Measurements from ENCODE around the gene DOC2B.

DNA sequence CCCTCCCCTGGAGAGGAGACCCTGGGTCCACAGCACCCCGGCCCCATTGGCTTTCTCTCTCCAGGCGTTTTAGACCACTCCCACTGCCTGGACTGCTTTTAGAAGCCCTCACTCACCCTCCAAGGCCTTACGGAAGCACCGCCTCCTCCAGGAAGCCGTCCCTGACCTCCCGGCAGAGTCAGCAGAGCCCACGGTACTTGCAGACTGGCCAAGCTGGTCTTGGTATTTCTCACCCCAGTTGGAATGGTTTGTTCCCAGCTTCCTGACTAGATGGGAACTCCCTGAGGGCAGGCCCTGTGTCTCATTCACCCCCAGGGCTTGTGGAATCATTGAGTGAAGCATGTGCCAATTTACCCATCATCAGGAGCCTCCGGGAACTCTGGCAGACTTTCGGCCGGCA lies 34.9 kb downstream of the DOC2B start:
- TF ChIP-seq, protein P1, sequence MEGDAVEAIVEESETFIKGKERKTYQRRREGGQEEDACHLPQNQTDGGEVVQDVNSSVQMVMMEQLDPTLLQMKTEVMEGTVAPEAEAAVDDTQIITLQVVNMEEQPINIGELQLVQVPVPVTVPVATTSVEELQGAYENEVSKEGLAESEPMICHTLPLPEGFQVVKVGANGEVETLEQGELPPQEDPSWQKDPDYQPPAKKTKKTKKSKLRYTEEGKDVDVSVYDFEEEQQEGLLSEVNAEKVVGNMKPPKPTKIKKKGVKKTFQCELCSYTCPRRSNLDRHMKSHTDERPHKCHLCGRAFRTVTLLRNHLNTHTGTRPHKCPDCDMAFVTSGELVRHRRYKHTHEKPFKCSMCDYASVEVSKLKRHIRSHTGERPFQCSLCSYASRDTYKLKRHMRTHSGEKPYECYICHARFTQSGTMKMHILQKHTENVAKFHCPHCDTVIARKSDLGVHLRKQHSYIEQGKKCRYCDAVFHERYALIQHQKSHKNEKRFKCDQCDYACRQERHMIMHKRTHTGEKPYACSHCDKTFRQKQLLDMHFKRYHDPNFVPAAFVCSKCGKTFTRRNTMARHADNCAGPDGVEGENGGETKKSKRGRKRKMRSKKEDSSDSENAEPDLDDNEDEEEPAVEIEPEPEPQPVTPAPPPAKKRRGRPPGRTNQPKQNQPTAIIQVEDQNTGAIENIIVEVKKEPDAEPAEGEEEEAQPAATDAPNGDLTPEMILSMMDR (conservative IDR thresholded peaks at IDR 0.05; ENCODE audit: low read length) = no peak
- TF ChIP-seq EZH2phosphoT487 (IDR thresholded peaks at IDR 0.05; ENCODE audit: borderline replicate concordance, low read depth, low read length) = no peak
